Measurements from ENCODE around the gene LRBA.

The LRBA gene

DNA sequence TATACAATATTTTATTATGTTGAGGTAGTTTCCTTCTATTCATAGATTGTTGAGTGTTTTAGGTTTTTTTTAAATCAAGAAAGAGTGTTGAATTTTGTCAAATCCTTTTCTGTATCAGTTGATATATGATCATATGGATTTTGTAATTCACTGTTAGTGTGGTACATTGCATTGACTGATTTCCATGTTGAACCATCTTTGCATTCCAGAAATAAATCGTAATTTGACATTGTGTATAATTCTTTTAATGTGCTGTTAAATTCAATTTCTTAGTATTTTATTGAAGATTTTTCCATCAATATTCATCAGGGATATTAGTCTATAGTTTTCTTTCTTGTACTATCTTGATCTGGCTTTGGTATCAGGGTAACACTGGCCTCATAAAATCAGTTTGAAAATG lies 103.8 kb downstream of the LRBA start:
- no peak overlapping the region for H3K9ac ChIP-seq (ENCODE audit: low read length)
- H3K4me1 ChIP-seq (ENCODE audit: insufficient read depth, low read length, severe bottlenecking) = no peaks in the 10 kb centered on the region
- H3K9me3 ChIP-seq (ENCODE audit: low read length) = no peaks in the 10 kb centered on the region
- H3K27ac ChIP-seq (ENCODE audit: low read depth, low read length, poor library complexity, severe bottlenecking) = no peak overlapping the region
- no peaks in the 10 kb centered on the region for H3F3A ChIP-seq (ENCODE audit: insufficient read depth, low read length)
- H2AFZ ChIP-seq (ENCODE audit: low read length) = no peak overlapping the region
- H3K79me2 ChIP-seq (ENCODE audit: insufficient read depth, low read length) = no peaks in the 10 kb centered on the region
- no peak overlapping the region for H3K4me3 ChIP-seq (ENCODE audit: low read depth, low read length, poor library complexity, severe bottlenecking)
- peaks cover 74% of the 10 kb centered on the region for H3K36me3 ChIP-seq (ENCODE audit: insufficient read depth, low read length)
- no peaks in the 10 kb centered on the region for H3K9me2 ChIP-seq (ENCODE audit: low read depth, low read length)
- no peak overlapping the region for H3K4me2 ChIP-seq (ENCODE audit: low read length)
- no peaks in the 10 kb centered on the region for H4K20me1 ChIP-seq (ENCODE audit: insufficient read depth, low read length)
- H3K27me3 ChIP-seq (ENCODE audit: insufficient read depth, low read length) = no peaks in the 10 kb centered on the region
- no peak for TF ChIP-seq CTCF (IDR thresholded peaks at IDR 0.05; ENCODE audit: low read length)
- TF ChIP-seq EZH2 (IDR thresholded peaks at IDR 0.05; ENCODE audit: borderline replicate concordance, low read length) = no peak

DNA sequence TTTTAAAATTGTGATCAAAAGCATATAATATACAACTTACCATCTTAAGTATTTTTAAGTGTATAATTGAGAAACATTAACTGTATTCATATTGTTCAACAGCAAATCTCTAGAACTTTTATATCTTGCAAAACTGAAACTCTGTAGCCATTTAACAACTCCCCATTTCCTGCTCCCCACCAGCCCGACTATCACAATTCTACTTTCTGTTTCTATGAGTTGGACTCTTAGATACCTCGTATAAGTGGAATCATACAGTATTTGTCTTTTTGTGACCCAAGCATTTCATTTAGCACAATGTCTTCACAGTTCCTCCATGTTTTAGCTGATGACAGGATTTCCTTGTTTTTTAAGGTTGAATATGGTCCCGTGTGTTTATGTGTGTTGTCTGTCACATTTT lies 106.0 kb downstream of the LRBA start:
- Histone ChIP-seq H2AFZ (ENCODE audit: low read length) (no peak overlapping the region), H3K9ac (ENCODE audit: low read length) (no peak overlapping the region), H3K27me3 (ENCODE audit: insufficient read depth, low read length) (no peaks in the 10 kb centered on the region), H3K4me2 (ENCODE audit: low read length) (no peak overlapping the region), H3K36me3 (ENCODE audit: insufficient read depth, low read length) (peaks cover 65% of the 10 kb centered on the region), H3K9me3 (ENCODE audit: low read length) (no peaks in the 10 kb centered on the region), H3K79me2 (ENCODE audit: insufficient read depth, low read length) (no peaks in the 10 kb centered on the region), H3K9me2 (ENCODE audit: low read depth, low read length) (no peaks in the 10 kb centered on the region), H3F3A (ENCODE audit: insufficient read depth, low read length) (no peaks in the 10 kb centered on the region), H3K27ac (ENCODE audit: low read depth, low read length, poor library complexity, severe bottlenecking) (no peak overlapping the region), H3K4me1 (ENCODE audit: insufficient read depth, low read length, severe bottlenecking) (no peaks in the 10 kb centered on the region), H3K4me3 (ENCODE audit: low read depth, low read length, poor library complexity, severe bottlenecking) (no peak overlapping the region), H4K20me1 (ENCODE audit: insufficient read depth, low read length) (no peaks in the 10 kb centered on the region)
- TF ChIP-seq EZH2 (IDR thresholded peaks at IDR 0.05; ENCODE audit: borderline replicate concordance, low read length) = no peak
- TF ChIP-seq CTCF (IDR thresholded peaks at IDR 0.05; ENCODE audit: low read length) = no peak

DNA sequence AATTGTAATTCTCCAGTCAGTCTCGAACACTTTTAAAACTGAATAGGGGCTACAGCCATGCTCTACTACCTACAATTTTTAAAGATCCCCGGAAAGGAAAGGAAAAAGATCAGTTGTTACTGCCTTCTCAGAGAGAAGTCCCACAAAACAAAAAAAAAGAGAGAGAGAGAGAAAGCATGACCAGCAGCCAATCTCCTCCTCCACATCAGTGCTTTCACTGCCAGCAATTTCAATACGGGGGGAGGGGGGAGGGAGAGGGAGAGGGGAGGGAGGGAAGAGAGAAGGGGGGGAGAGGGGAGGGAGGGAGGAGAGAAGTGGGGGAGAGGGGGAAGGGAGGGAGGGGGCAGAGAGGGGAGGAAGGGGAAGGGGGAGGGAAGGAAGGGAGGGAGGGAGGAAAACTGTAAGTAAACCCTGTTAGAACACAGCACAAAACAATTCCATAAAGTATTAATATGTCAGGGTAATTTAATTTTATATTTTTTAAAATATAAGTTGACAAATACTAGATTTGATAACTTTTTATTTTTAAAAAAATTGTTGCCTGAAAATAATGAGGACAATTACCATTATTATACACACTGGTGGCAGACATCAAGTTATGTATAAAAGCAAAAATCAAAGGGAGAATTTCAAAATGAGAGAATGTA lies 108.0 kb downstream of the LRBA start:
- Histone ChIP-seq H3K36me3 (ENCODE audit: insufficient read depth, low read length) (peaks cover 60% of the 10 kb centered on the region), H3K9ac (ENCODE audit: low read length) (no peak overlapping the region)

More for the DNA sequence above, 108.0 kb downstream of the LRBA start:
- no peaks in the 10 kb centered on the region for H3F3A ChIP-seq (ENCODE audit: insufficient read depth, low read length)
- no peaks in the 10 kb centered on the region for H3K4me1 ChIP-seq (ENCODE audit: insufficient read depth, low read length, severe bottlenecking)
- no peaks in the 10 kb centered on the region for H3K79me2 ChIP-seq (ENCODE audit: insufficient read depth, low read length)
- no peak overlapping the region for H3K4me2 ChIP-seq (ENCODE audit: low read length)
- H4K20me1 ChIP-seq (ENCODE audit: insufficient read depth, low read length) = no peaks in the 10 kb centered on the region
- TF ChIP-seq CTCF (IDR thresholded peaks at IDR 0.05; ENCODE audit: low read length) (no peak), EZH2 (IDR thresholded peaks at IDR 0.05; ENCODE audit: borderline replicate concordance, low read length) (no peak)
- no peak overlapping the region for H3K27ac ChIP-seq (ENCODE audit: low read depth, low read length, poor library complexity, severe bottlenecking)
- H3K9me2 ChIP-seq (ENCODE audit: low read depth, low read length) = no peaks in the 10 kb centered on the region
- no peaks in the 10 kb centered on the region for H3K9me3 ChIP-seq (ENCODE audit: low read length)
- H3K4me3 ChIP-seq (ENCODE audit: low read depth, low read length, poor library complexity, severe bottlenecking) = no peak overlapping the region
- H2AFZ ChIP-seq (ENCODE audit: low read length) = no peak overlapping the region
- no peaks in the 10 kb centered on the region for H3K27me3 ChIP-seq (ENCODE audit: insufficient read depth, low read length)

Data from OCI-LY1 (cell line).